ENCODE results near the gene ZNF862.

- TF ChIP-seq CTCF (conservative IDR thresholded peaks at IDR 0.05; ENCODE audit: low read length): no peak
- TF ChIP-seq EZH2phosphoT487 (IDR thresholded peaks at IDR 0.05; ENCODE audit: borderline replicate concordance): no peak
Observed at GRCh38 chr7:149796287-149796860, 41.8 kb upstream of the ZNF862 start.
